ENCODE measurements around the gene AQP6. TPM values are rescaled to one million over a fixed set of nuclear protein-coding genes. Genes with fewer than 3 reads are reported as not detected.

The AQP6 gene
- total RNA-seq, 1 donor from 2014 or later, result not detected

DNA sequence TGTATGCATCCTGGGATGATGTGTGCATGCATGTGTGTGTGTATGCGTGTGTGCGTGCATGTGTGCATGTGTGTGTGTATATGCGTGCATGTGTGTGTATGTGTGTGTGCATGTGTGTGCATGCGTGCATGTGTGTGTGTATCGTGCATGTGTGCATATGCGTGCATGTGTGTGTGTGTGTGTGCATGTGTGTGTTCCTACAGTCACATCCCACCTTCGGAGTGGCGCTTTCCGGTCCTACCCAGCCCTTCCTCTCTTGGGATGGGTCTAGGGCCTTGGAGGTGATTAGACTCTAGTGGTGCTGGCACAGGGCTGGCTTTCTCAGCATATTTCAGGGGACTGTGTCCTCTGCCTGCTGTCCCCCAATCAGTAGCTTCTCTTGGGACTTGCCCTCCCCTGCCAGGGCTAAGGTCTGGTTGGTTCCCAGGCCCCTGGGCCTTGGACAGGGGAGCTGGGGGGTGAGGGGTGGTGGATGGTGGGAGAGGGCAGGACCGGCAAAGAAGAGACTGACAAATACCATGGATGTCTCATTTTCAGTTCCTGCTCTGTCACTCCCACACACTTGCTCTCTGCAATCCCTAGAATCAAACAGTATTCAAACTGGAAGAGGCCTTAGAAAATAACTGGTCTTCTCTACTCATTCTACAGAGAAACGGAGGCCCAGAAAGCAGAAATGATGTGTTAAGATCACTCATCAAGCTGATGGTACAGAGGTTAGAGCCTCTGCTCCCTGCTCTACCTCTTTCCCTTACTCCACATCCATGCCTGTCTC lies 47.1 kb upstream of the AQP6 start:
- DNase-seq (no peak), ATAC-seq (ENCODE audit: low read depth) (no peak)
- ChIA-PET CTCF (no interaction called here), POLR2A (no interaction called here)
- H3K4me1 Mint-ChIP-seq, result no peaks in the 10 kb centered on the region
- TF ChIP-seq, protein P1, sequence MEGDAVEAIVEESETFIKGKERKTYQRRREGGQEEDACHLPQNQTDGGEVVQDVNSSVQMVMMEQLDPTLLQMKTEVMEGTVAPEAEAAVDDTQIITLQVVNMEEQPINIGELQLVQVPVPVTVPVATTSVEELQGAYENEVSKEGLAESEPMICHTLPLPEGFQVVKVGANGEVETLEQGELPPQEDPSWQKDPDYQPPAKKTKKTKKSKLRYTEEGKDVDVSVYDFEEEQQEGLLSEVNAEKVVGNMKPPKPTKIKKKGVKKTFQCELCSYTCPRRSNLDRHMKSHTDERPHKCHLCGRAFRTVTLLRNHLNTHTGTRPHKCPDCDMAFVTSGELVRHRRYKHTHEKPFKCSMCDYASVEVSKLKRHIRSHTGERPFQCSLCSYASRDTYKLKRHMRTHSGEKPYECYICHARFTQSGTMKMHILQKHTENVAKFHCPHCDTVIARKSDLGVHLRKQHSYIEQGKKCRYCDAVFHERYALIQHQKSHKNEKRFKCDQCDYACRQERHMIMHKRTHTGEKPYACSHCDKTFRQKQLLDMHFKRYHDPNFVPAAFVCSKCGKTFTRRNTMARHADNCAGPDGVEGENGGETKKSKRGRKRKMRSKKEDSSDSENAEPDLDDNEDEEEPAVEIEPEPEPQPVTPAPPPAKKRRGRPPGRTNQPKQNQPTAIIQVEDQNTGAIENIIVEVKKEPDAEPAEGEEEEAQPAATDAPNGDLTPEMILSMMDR (IDR thresholded peaks at IDR 0.05), result no peak
- no peak overlapping the region for H3K4me3 Mint-ChIP-seq
- H3K27me3 Mint-ChIP-seq, result peaks cover 7% of the 10 kb centered on the region
- no peak overlapping the region for H3K27ac Mint-ChIP-seq
- intact Hi-C loops (cut with micrococcal nuclease), result no loop called here
- H3K36me3 Mint-ChIP-seq (ENCODE audit: low read depth), result no peaks in the 10 kb centered on the region
- no peaks in the 10 kb centered on the region for H3K9me3 Mint-ChIP-seq

DNA sequence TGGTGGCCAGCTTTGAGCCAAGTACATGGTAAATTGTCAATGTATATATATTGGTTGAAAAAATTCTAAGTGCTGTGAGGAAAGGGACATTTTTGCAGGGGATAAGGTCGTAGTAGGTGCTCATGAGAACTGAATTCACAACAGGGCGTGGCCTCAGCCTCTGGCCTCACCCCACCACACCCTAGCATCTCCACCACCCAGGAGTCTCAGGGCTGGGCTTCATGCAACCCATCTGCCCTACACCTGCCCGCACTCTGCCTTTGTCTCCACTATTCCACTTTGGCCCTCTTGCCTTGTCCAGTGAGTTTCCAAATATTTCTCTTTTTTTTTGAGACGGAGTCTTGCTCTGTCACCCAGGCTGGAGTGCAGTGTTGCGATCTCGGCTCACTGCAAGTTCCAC lies 44.3 kb upstream of the AQP6 start:
- Mint-ChIP-seq H3K9me3 (no peaks in the 10 kb centered on the region), H3K4me3 (no peak overlapping the region), H3K27ac (no peak overlapping the region), H3K4me1 (no peaks in the 10 kb centered on the region), H3K27me3 (peaks cover 7% of the 10 kb centered on the region), H3K36me3 (ENCODE audit: low read depth) (no peaks in the 10 kb centered on the region)
- intact Hi-C loops (cut with micrococcal nuclease), result no loop called here
- CTCF ChIA-PET, result interaction anchor here (0.9 kb wide), 1 partner anchor 17 kb away, joined by 4 read pairs; no protein-coding TSS in a partner anchor
- POLR2A ChIA-PET, result no interaction called here
- DNase-seq (no peak), ATAC-seq (ENCODE audit: low read depth) (no peak)
- TF ChIP-seq, protein P1 (IDR thresholded peaks at IDR 0.05), result no peak

DNA sequence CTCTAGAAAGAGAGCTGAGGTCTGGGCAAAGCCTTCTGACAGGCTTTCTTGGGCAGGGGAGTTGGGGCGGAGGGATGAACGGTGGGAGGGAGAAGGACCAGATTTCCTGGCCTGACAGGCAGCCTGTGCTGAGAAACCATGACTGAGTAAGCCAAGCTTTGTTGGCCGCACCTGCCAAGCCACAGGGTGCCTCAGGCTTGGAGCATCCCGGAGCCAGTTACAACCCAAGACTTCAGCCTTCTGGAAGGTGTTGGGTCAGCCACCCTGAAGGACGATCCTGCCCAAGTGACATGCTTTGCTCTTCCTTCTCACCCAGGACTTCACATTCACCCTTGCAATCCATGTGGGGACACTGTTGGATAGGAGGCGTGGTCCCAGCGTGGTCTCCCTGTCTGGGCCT lies 43.2 kb upstream of the AQP6 start:
- no peak for DNase-seq
- H3K27ac Mint-ChIP-seq, result no peak overlapping the region
- H3K27me3 Mint-ChIP-seq, result peaks cover 11% of the 10 kb centered on the region
- no peaks in the 10 kb centered on the region for H3K36me3 Mint-ChIP-seq (ENCODE audit: low read depth)
- ChIA-PET CTCF (no interaction called here), POLR2A (no interaction called here)
- no peak for ATAC-seq (ENCODE audit: low read depth)
- TF ChIP-seq, protein P1 (IDR thresholded peaks at IDR 0.05), result no peak
- no peaks in the 10 kb centered on the region for H3K4me1 Mint-ChIP-seq
- intact Hi-C loops (cut with micrococcal nuclease), result no loop called here
- H3K9me3 Mint-ChIP-seq, result no peaks in the 10 kb centered on the region
- no peak overlapping the region for H3K4me3 Mint-ChIP-seq

DNA sequence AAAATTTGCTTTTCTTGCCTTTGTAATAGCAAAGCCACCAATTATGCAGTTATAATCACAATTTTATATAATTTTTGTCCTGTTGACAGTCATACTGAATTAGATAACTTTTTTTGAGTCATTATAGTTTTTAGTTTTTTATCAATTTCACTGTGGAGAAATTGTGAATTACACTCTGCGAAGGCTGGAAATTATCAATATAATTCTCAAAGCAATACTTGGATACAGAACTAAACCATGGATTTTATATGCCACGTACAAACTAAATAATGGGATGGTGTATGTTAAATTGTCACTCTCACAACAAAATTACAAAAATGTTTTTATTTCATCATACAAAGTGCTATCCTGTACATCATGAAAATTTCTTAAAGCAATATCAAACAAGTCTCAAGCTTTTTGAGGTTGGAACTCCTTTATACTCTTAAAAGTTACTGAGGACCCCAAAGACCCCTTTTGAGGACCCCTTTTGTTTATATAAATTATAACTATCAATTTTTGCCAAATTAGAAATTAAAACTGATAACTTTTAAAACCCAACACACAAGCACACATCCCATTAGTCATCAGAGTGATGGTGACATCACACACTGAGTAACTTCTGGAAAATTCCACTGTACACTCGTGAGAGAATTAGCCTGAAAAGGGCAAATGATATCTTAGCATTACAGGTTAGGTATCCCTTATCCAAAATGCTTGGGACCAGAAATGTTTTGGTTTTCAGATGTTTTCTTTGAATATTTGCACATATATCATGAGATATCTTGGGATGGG lies 42.0 kb upstream of the AQP6 start:
- no peak overlapping the region for H3K4me3 Mint-ChIP-seq
- H3K4me1 Mint-ChIP-seq, result no peaks in the 10 kb centered on the region
- intact Hi-C loops (cut with micrococcal nuclease), result no loop called here
- peaks cover 19% of the 10 kb centered on the region for H3K27me3 Mint-ChIP-seq
- no peak overlapping the region for H3K27ac Mint-ChIP-seq
- POLR2A ChIA-PET, result no interaction called here
- ATAC-seq (ENCODE audit: low read depth) (no peak), DNase-seq (no peak)
- TF ChIP-seq, protein P1 (IDR thresholded peaks at IDR 0.05), result no peak
- H3K36me3 Mint-ChIP-seq (ENCODE audit: low read depth), result no peaks in the 10 kb centered on the region
- CTCF ChIA-PET, result no interaction called here
- no peaks in the 10 kb centered on the region for H3K9me3 Mint-ChIP-seq

DNA sequence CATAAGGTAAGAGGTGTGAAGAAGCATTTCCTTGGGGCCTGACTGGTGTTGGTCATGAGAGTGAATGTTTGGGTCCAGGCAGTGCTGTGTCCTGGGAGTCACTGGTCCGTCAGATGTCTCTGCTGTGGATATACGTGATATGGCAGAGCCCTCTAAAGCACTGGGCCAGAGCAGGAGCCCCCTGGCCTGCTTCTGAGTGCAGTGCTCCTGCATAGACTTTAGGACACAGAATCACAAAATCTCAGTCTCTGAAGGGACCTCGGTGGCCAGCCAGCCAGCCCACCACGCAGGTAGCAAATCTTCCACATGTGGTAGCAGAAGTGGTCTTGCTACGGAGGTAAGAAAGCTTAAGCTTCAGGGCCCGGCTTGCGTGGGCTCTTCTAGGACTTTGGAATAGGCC lies 40.7 kb upstream of the AQP6 start:
- Mint-ChIP-seq H3K27me3 (peaks cover 21% of the 10 kb centered on the region), H3K4me1 (no peaks in the 10 kb centered on the region), H3K27ac (no peak overlapping the region), H3K9me3 (no peaks in the 10 kb centered on the region), H3K36me3 (ENCODE audit: low read depth) (no peaks in the 10 kb centered on the region), H3K4me3 (no peak overlapping the region)
- ChIA-PET POLR2A (no interaction called here), CTCF (interaction anchor here (0.6 to 2.4 kb wide), 2 partner anchors 13 to 301 kb away, joined by 3 to 8 read pairs; no protein-coding TSS in a partner anchor)
- no peak for ATAC-seq (ENCODE audit: low read depth)
- TF ChIP-seq, protein P1 (IDR thresholded peaks at IDR 0.05), result no peak
- intact Hi-C loops (cut with micrococcal nuclease), result no loop called here
- DNase-seq, result no peak

Measured in activated B cell treated with CpG ODN at 0.5 μM for 24 hours (primary cell).